Large intestine (tissue), 3 donors: Measurements from ENCODE around the gene UNC13A. TPM values are rescaled to one million over a fixed set of nuclear protein-coding genes. Genes with fewer than 3 reads are reported as not detected.
A peak's percentile ranks its signal among the peaks of the same experiment; 100 is the strongest.

ENCODE experiments used
- DNase-seq, 2 donors: peaks; one replicate each; pipeline versions ENCODE4 v3.0.0 to v3.0.0-alpha.2; 2013
- H3K27ac ChIP-seq: one replicate; pipeline ENCODE4 v1.5.1; 2013; ENCODE audit warnings: low read length
- H3K27me3 ChIP-seq: 2 replicates; pipeline ENCODE4 v1.6.1; 2013; ENCODE audit warnings: low read length; ENCODE audit not compliant: control insufficient read depth, insufficient read depth
- H3K36me3 ChIP-seq: 2 replicates; pipeline ENCODE4 v1.6.1; 2013; ENCODE audit warnings: low read length; ENCODE audit not compliant: control insufficient read depth, insufficient read depth
- H3K4me1 ChIP-seq: one replicate; pipeline ENCODE4 v1.6.1; 2013; ENCODE audit warnings: low read length; ENCODE audit not compliant: control insufficient read depth, insufficient read depth
- H3K4me3 ChIP-seq: one replicate; pipeline ENCODE4 v1.5.1; 2013; ENCODE audit warnings: low read length
- H3K9me3 ChIP-seq: one replicate; pipeline ENCODE4 v1.6.1; 2013; ENCODE audit warnings: mild to moderate bottlenecking, low read depth, low read length, moderate library complexity; ENCODE audit not compliant: control insufficient read depth
- WGBS: methylation state at CpG from one replicate; pipeline ENCODE4 v1.1.5; 2013; ENCODE audit warnings: low lambda C conversion rate; ENCODE audit not compliant: insufficient coverage; 5-methylcytosine and 5-hydroxymethylcytosine counted together
- polyA plus RNA-seq: library from polyadenylated mRNA; unstranded; fragments of 120-200 nt; gene quantifications from one replicate; pipeline ENCODE4 v1.2.1, GENCODE V29; 2013

Gene UNC13A
- polyA plus RNA-seq, 1 donor, result 2.7 TPM

DNA sequence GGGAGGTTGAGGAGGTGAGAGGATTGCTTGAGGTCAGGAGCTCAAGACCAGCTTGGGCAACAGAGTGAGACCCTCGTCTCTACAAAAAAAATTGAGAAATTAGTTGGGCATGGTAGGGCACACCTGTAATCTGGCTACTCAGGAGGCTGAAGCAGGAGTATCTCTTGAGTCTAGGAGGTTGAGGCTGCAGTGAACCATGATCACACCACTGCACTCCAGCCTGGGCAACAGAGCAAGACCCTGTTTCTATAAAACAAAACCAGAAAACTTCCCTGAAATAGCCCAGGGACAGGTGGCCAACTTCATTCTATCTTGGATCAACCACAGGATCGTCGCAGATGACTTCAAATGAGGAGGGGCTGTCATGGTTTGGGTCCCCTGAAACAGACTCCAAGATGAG is 104.0 kb downstream of the UNC13A start:
- Histone ChIP-seq H3K4me1 (no peaks in the 10 kb centered on the region), H3K9me3 (no peaks in the 10 kb centered on the region), H3K4me3 (no peak overlapping the region), H3K36me3 (peaks cover 32% of the 10 kb centered on the region), H3K27me3 (no peaks in the 10 kb centered on the region), H3K27ac (no peak overlapping the region)
- no peak for DNase-seq
- no CpG with 5 or more reads among the region's 3 CpGs for WGBS

- H3K9me3 ChIP-seq, result no peaks in the 10 kb centered on the region
- H3K4me3 ChIP-seq, result no peak overlapping the region
- H3K27me3 ChIP-seq, result no peaks in the 10 kb centered on the region
- no peak overlapping the region for H3K27ac ChIP-seq
- no peaks in the 10 kb centered on the region for H3K4me1 ChIP-seq
- peaks cover 42% of the 10 kb centered on the region for H3K36me3 ChIP-seq
- no CpG with 5 or more reads among the region's 8 CpGs for WGBS
- no peak for DNase-seq
Measured at GRCh38 chr19:17582613-17583012, 105.5 kb downstream of the UNC13A start.

- no CpG with 5 or more reads among the region's 19 CpGs for WGBS
Measured at GRCh38 chr19:17581211-17581874, 106.8 kb downstream of the UNC13A start.

GRCh38 chr19:17580470-17581144 is 107.5 kb downstream of the UNC13A start:
- no peaks in the 10 kb centered on the region for H3K27me3 ChIP-seq
- H3K9me3 ChIP-seq, result no peaks in the 10 kb centered on the region
- H3K4me3 ChIP-seq, result no peak overlapping the region
- WGBS, result 90% methylated on average over 2 of the region's 28 CpGs
- peaks cover 53% of the 10 kb centered on the region for H3K36me3 ChIP-seq
- H3K27ac ChIP-seq, result no peak overlapping the region
- DNase-seq, result no peak
- H3K4me1 ChIP-seq, result peaks cover 5% of the 10 kb centered on the region

More at GRCh38 chr19:17581211-17581874, 106.8 kb downstream of the UNC13A start:
- Histone ChIP-seq H3K27ac (no peak overlapping the region), H3K9me3 (no peaks in the 10 kb centered on the region), H3K36me3 (peaks cover 46% of the 10 kb centered on the region), H3K27me3 (no peaks in the 10 kb centered on the region), H3K4me3 (no peak overlapping the region), H3K4me1 (peaks cover 5% of the 10 kb centered on the region)
- no peak for DNase-seq

DNA sequence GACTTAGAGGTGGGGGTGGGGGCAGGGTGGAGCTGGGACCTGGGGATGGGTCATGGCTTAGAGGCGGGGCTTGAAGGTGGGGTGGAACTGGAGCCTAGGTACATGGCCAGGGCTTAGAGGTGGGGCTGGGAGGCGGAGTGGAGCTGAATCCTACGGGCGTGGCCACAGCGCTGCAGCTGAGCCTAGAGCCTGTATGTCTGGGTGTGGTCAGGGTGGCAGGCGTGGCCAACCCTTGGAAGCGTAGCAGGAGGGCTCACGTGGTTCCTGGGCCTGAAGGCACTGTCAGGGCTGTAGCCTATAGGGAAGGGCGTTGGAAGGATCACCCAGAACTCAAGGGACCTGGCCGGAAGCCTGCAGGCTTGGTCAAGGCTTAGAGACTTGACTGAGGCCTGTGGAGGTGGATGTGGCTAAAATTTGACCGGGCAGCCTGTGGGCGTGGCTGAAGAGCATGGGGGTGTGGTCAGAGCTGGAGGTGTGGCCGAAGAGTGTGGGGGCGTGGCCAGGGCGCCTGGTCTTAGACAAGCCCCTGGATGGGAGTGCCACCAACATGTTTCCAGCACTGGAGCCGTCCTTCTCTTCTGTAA is 108.4 kb downstream of the UNC13A start:
- Histone ChIP-seq H3K4me3 (no peak overlapping the region), H3K27me3 (no peaks in the 10 kb centered on the region), H3K27ac (no peak overlapping the region), H3K9me3 (no peaks in the 10 kb centered on the region), H3K36me3 (peaks cover 55% of the 10 kb centered on the region), H3K4me1 (peaks cover 5% of the 10 kb centered on the region)
- peak; percentile 72 to 85 for DNase-seq
- no CpG with 5 or more reads among the region's 16 CpGs for WGBS

GRCh38 chr19:17577457-17578097 is 110.6 kb downstream of the UNC13A start:
- H3K27ac ChIP-seq, result no peak overlapping the region
- H3K4me3 ChIP-seq, result no peak overlapping the region
- peaks cover 5% of the 10 kb centered on the region for H3K4me1 ChIP-seq
- no CpG with 5 or more reads among the region's 22 CpGs for WGBS
- H3K36me3 ChIP-seq, result peaks cover 58% of the 10 kb centered on the region
- no peaks in the 10 kb centered on the region for H3K9me3 ChIP-seq
- no peaks in the 10 kb centered on the region for H3K27me3 ChIP-seq
- no peak for DNase-seq

GRCh38 chr19:17576758-17577456 is 111.2 kb downstream of the UNC13A start:
- peaks cover 5% of the 10 kb centered on the region for H3K4me1 ChIP-seq
- H3K27me3 ChIP-seq, result no peaks in the 10 kb centered on the region
- no peak overlapping the region for H3K4me3 ChIP-seq
- DNase-seq, result peak; percentile 81 to 86
- WGBS, result no CpG with 5 or more reads among the region's 34 CpGs
- peaks cover 58% of the 10 kb centered on the region for H3K36me3 ChIP-seq
- H3K9me3 ChIP-seq, result no peaks in the 10 kb centered on the region
- H3K27ac ChIP-seq, result no peak overlapping the region

- no peak overlapping the region for H3K4me3 ChIP-seq
- H3K27ac ChIP-seq, result no peak overlapping the region
- no peaks in the 10 kb centered on the region for H3K27me3 ChIP-seq
- WGBS, result 100% methylated on average over 1 of the region's 11 CpGs
- H3K36me3 ChIP-seq, result peaks cover 55% of the 10 kb centered on the region
- peaks cover 5% of the 10 kb centered on the region for H3K4me1 ChIP-seq
- no peak for DNase-seq
- H3K9me3 ChIP-seq, result no peaks in the 10 kb centered on the region
Measured at GRCh38 chr19:17575871-17576757, 112.0 kb downstream of the UNC13A start.

GRCh38 chr19:17572638-17573037 is 115.5 kb downstream of the UNC13A start:
- Histone ChIP-seq H3K4me1 (peaks cover 5% of the 10 kb centered on the region), H3K27me3 (no peaks in the 10 kb centered on the region), H3K4me3 (no peak overlapping the region), H3K9me3 (no peaks in the 10 kb centered on the region), H3K27ac (no peak overlapping the region), H3K36me3 (peaks cover 58% of the 10 kb centered on the region)
- no peak for DNase-seq
- no CpG with 5 or more reads among the region's 7 CpGs for WGBS
